A673 (cell line): ENCODE measurements around the gene PCBP3.

Experiments used
- CTCF ChIP-seq: fragments of 300-800, 200-600 bp; sonication (generic); conservative IDR thresholded peaks from 2 replicates; pipeline ENCODE4 v1.5.1; 2017; ENCODE audit warnings: low read depth, mild to moderate bottlenecking, antibody characterized with exemption, low read length, moderate library complexity, mixed read lengths
- EZH2 ChIP-seq: fragments of 200-600 bp; sonication (generic); IDR thresholded peaks from 2 replicates; pipeline ENCODE4 v1.6.1; 2017; ENCODE audit warnings: borderline replicate concordance, low read depth, mild to moderate bottlenecking, mixed read lengths, antibody characterized with exemption, low read length; ENCODE audit not compliant: poor library complexity, severe bottlenecking

- TF ChIP-seq CTCF (no peak), EZH2 (no peak)
Observed at GRCh38 chr21:45745256-45745655, 101.7 kb downstream of the PCBP3 start.
